ENCODE results near the gene BABAM2. TPM values are rescaled to one million over a fixed set of nuclear protein-coding genes. Genes with fewer than 3 reads are reported as not detected.

The BABAM2 gene
- total and polyA plus RNA-seq, 2 donors, result 17.4 to 34.8 TPM

DNA sequence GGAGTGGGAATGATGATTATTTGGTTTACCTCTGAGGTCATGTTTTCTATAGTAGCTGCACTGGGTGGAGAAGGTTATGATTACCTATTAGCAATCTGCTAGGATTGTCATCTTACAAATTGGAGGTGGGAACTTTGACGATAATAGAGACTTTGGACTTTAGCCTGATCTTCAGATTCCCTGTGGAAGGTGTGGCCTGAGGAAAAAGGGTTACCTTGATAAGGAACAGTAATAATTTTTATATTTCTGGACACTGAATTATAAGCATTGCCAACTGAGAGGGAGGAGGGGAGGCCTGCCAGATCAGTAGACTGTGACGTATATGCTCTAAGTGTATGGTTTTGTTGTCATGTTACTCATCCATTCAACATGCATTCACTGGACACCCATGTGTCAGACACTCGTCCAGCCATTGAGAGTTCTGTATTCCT, 318.7 kb downstream of the BABAM2 start:
- H3K27ac ChIP-seq (ENCODE audit: low read depth in 1 of 2, low read length in 1 of 2), result no peak overlapping the region
- no peak for DNase-seq (ENCODE audit: low read depth in 6 of 9, low spot score in 9 of 9)

DNA sequence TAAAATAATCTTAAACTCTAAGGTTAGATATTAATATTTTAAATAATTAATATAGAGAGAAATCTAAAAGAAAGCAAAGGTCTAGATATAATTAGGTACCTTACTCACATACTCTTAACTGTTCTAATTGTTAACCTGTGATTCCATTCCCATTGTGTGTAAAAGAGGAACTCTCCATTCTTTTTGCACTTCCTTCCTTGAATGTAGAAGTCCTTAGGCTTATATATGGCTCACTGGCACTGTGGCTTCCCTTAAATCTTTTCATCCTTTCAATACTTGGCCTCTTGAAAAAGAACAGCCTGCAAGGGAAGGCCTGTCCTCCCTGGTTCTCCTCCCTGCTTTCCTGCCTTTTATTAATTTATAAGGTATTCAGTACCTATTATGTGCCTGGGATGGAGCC, 319.3 kb downstream of the BABAM2 start:
- Histone ChIP-seq H3K4me3 (ENCODE audit: low read length in 2 of 2) (no peak overlapping the region), H3K27me3 (ENCODE audit: control insufficient read depth in 2 of 2, insufficient read depth in 1 of 2, low read length in 1 of 2) (no peaks in the 10 kb centered on the region), H3K27ac (ENCODE audit: low read depth in 1 of 2, low read length in 1 of 2) (no peak overlapping the region), H3K9me3 (ENCODE audit: control insufficient read depth in 2 of 2, insufficient read depth in 1 of 2, low read length in 1 of 2) (no peaks in the 10 kb centered on the region), H3K36me3 (ENCODE audit: control insufficient read depth in 2 of 2, insufficient read depth in 2 of 2, low read length in 1 of 2) (no peaks in the 10 kb centered on the region), H3K4me1 (ENCODE audit: control insufficient read depth in 2 of 2, insufficient read depth in 2 of 2, low read length in 2 of 2) (no peaks in the 10 kb centered on the region)
- DNase-seq (ENCODE audit: low read depth in 6 of 9, low spot score in 9 of 9), result no peak

More for the DNA sequence above, 318.7 kb downstream of the BABAM2 start:
- WGBS, result 98% methylated on average over 3 of the region's 3 CpGs
- H3K36me3 ChIP-seq (ENCODE audit: control insufficient read depth in 2 of 2, insufficient read depth in 2 of 2, low read length in 1 of 2), result no peaks in the 10 kb centered on the region
- H3K9me3 ChIP-seq (ENCODE audit: control insufficient read depth in 2 of 2, insufficient read depth in 1 of 2, low read length in 1 of 2), result no peaks in the 10 kb centered on the region
- H3K4me1 ChIP-seq (ENCODE audit: control insufficient read depth in 2 of 2, insufficient read depth in 2 of 2, low read length in 2 of 2), result no peaks in the 10 kb centered on the region
- H3K4me3 ChIP-seq (ENCODE audit: low read length in 2 of 2), result no peak overlapping the region
- H3K27me3 ChIP-seq (ENCODE audit: control insufficient read depth in 2 of 2, insufficient read depth in 1 of 2, low read length in 1 of 2), result no peaks in the 10 kb centered on the region

DNA sequence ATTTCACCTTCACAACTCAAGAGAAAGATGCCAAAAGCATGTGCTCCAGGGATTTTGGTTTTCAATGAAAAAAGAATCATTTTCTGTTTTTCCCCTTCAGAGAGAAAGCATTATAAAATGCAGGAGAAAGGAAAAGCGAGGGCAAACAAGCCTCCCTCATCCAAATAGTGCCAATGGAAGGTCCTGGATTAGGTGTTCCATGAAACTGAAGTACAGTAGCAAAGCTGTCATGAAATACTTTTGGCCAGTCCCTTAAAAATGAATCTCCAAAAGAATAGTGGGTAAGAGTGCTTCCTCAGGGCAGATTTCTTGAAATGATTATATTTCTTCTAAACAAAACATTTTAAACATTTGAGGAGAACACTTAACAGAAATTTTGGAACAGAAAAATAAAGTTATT, 320.0 kb downstream of the BABAM2 start:
- H3K27ac ChIP-seq (ENCODE audit: low read depth in 1 of 2, low read length in 1 of 2), result no peak overlapping the region
- H3K4me1 ChIP-seq (ENCODE audit: control insufficient read depth in 2 of 2, insufficient read depth in 2 of 2, low read length in 2 of 2), result no peaks in the 10 kb centered on the region
- no peaks in the 10 kb centered on the region for H3K36me3 ChIP-seq (ENCODE audit: control insufficient read depth in 2 of 2, insufficient read depth in 2 of 2, low read length in 1 of 2)
- no peaks in the 10 kb centered on the region for H3K27me3 ChIP-seq (ENCODE audit: control insufficient read depth in 2 of 2, insufficient read depth in 1 of 2, low read length in 1 of 2)
- H3K4me3 ChIP-seq (ENCODE audit: low read length in 2 of 2), result no peak overlapping the region
- H3K9me3 ChIP-seq (ENCODE audit: control insufficient read depth in 2 of 2, insufficient read depth in 1 of 2, low read length in 1 of 2), result no peaks in the 10 kb centered on the region
- DNase-seq (ENCODE audit: low read depth in 6 of 9, low spot score in 9 of 9), result no peak
- WGBS, result 100% methylated on average over 1 of the region's 1 CpG

DNA sequence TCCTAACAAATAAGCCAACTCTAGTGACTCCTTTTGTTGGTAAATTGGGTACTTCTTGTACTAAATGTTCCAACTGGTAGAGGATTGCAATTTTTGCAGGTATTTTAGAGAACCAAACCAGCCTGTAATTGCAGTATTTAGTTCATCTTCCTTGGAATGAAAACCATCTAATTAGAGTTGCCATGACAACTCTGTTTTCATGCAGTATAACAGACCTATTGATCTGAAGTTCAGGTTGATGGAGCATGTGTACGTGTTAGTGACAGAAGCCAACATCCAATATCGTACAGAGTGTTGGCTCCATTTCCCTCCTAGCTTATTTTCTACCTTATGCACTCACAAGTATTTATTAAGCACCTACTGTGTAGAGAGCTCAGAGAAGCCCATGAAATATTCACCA, 325.8 kb downstream of the BABAM2 start:
- no peak for DNase-seq (ENCODE audit: low read depth in 6 of 9, low spot score in 9 of 9)
- peaks cover 5 to 16% of the 10 kb centered on the region in 2 donors for H3K4me1 ChIP-seq (ENCODE audit: control insufficient read depth in 2 of 2, insufficient read depth in 2 of 2, low read length in 2 of 2)
- WGBS, result 97% methylated on average over 2 of the region's 2 CpGs

DNA sequence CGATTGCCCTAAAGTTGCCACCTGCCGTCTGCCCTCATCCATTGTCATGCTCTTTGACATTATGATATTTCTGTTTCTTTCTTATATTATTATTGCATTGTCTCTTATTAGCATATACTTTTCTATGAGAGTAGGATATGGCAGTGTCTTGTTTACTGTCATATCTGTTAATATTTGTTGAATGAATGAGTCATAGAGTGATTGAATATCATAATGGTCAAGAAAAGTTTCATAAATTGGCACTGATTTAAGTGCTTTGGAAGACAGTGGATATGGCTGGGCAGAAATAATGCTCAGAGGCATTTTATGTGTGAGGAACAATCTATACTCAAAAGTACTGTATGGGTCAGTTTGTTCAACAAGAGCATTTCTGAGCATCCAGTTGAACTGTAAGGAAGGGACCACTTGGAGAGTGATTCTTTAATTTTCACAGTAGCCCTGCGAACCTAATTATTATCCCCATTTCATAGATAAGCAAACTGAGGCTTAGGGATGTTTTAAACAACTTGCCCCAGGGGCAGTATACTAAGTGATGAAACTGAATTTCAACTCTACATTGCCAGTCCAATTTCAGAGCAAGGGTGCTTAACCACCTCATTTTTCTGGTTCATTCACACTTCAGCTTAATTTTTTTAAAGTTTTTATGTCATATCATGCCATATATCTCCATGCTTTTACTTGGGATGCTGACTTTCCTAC, 326.7 kb downstream of the BABAM2 start:
- WGBS, result 96% methylated on average over 3 of the region's 3 CpGs
- Histone ChIP-seq H3K4me3 (ENCODE audit: low read length in 2 of 2) (no peak overlapping the region), H3K9me3 (ENCODE audit: control insufficient read depth in 2 of 2, insufficient read depth in 1 of 2, low read length in 1 of 2) (no peaks in the 10 kb centered on the region), H3K27ac (ENCODE audit: low read depth in 1 of 2, low read length in 1 of 2) (no peak overlapping the region), H3K4me1 (ENCODE audit: control insufficient read depth in 2 of 2, insufficient read depth in 2 of 2, low read length in 2 of 2) (peaks cover 5 to 16% of the 10 kb centered on the region in 2 donors), H3K36me3 (ENCODE audit: control insufficient read depth in 2 of 2, insufficient read depth in 2 of 2, low read length in 1 of 2) (no peaks in the 10 kb centered on the region), H3K27me3 (ENCODE audit: control insufficient read depth in 2 of 2, insufficient read depth in 1 of 2, low read length in 1 of 2) (no peaks in the 10 kb centered on the region)
- no peak for DNase-seq (ENCODE audit: low read depth in 6 of 9, low spot score in 9 of 9)

More for the DNA sequence above, 325.8 kb downstream of the BABAM2 start:
- Histone ChIP-seq H3K4me3 (ENCODE audit: low read length in 2 of 2) (no peak overlapping the region), H3K27me3 (ENCODE audit: control insufficient read depth in 2 of 2, insufficient read depth in 1 of 2, low read length in 1 of 2) (no peaks in the 10 kb centered on the region), H3K27ac (ENCODE audit: low read depth in 1 of 2, low read length in 1 of 2) (no peak overlapping the region), H3K36me3 (ENCODE audit: control insufficient read depth in 2 of 2, insufficient read depth in 2 of 2, low read length in 1 of 2) (no peaks in the 10 kb centered on the region), H3K9me3 (ENCODE audit: control insufficient read depth in 2 of 2, insufficient read depth in 1 of 2, low read length in 1 of 2) (no peaks in the 10 kb centered on the region)

DNA sequence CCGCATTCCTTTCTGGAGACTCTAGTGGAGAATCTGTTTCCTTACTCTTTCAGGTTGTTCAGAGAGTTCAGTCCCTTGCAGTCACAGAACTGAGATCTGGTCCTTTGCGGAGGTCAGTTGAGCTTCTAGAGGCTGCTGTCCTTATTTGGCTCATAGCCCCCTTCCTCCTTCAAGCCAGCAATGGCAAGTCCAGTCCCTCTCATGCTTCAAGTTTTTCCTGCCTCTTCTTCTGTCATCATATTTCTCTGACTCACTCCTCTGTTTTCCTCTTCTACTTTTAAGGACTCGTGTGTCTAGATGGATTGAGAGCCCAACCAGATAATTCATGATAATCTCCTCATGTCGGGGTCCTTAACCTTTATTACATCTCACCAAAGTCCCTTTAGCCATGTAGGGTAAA, 328.6 kb downstream of the BABAM2 start:
- H3K27ac ChIP-seq (ENCODE audit: low read depth in 1 of 2, low read length in 1 of 2), result peak overlapping the region in 1 of 2 donors; percentile 60
- no peak for DNase-seq (ENCODE audit: low read depth in 6 of 9, low spot score in 9 of 9)
- 96% methylated on average over 4 of the region's 4 CpGs for WGBS

DNA sequence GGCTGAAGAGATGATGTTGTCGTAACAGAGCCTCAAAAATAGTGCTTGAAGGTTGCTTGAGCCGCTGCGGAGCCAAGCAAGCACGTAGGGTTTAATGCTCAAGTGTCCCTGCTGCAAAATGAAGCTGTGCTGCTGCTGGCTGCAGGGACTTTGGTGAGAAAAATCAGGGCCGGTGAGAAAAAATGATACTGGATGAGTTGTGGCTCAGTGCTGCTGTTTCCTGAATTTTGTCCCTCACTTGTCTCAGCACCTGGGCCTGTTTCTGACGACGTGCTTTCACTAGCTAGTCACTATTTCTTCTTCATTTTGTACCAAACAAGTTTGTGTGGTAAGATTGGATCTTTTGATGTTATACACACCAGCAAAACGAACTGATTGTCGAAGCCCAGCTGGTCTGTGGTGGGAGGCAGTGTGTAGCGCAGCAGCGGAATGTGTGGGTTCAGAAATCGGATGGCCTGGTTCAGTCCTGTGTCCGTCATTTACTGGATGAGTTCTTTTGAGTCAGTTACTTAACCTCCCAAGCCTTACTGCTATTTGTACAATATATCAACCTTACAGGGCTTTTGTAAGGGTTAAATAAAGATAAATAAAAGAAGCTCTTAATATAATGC, 329.3 kb downstream of the BABAM2 start:
- no peaks in the 10 kb centered on the region for H3K27me3 ChIP-seq (ENCODE audit: control insufficient read depth in 2 of 2, insufficient read depth in 1 of 2, low read length in 1 of 2)
- no peak overlapping the region for H3K4me3 ChIP-seq (ENCODE audit: low read length in 2 of 2)
- WGBS, result 37% methylated on average over 13 of the region's 13 CpGs
- H3K9me3 ChIP-seq (ENCODE audit: control insufficient read depth in 2 of 2, insufficient read depth in 1 of 2, low read length in 1 of 2), result no peaks in the 10 kb centered on the region
- peak overlapping the region in 1 of 2 donors; percentile 60 for H3K27ac ChIP-seq (ENCODE audit: low read depth in 1 of 2, low read length in 1 of 2)
- H3K4me1 ChIP-seq (ENCODE audit: control insufficient read depth in 2 of 2, insufficient read depth in 2 of 2, low read length in 2 of 2), result peaks cover 8 to 29% of the 10 kb centered on the region in 2 donors
- no peaks in the 10 kb centered on the region for H3K36me3 ChIP-seq (ENCODE audit: control insufficient read depth in 2 of 2, insufficient read depth in 2 of 2, low read length in 1 of 2)
- peak in 3 of 9 donors; percentile 15 to 60 (median 36) for DNase-seq (ENCODE audit: low read depth in 6 of 9, low spot score in 9 of 9)

More for the DNA sequence above, 328.6 kb downstream of the BABAM2 start:
- Histone ChIP-seq H3K4me3 (ENCODE audit: low read length in 2 of 2) (no peak overlapping the region), H3K27me3 (ENCODE audit: control insufficient read depth in 2 of 2, insufficient read depth in 1 of 2, low read length in 1 of 2) (no peaks in the 10 kb centered on the region), H3K9me3 (ENCODE audit: control insufficient read depth in 2 of 2, insufficient read depth in 1 of 2, low read length in 1 of 2) (no peaks in the 10 kb centered on the region), H3K4me1 (ENCODE audit: control insufficient read depth in 2 of 2, insufficient read depth in 2 of 2, low read length in 2 of 2) (peaks cover 5 to 23% of the 10 kb centered on the region in 2 donors), H3K36me3 (ENCODE audit: control insufficient read depth in 2 of 2, insufficient read depth in 2 of 2, low read length in 1 of 2) (no peaks in the 10 kb centered on the region)

DNA sequence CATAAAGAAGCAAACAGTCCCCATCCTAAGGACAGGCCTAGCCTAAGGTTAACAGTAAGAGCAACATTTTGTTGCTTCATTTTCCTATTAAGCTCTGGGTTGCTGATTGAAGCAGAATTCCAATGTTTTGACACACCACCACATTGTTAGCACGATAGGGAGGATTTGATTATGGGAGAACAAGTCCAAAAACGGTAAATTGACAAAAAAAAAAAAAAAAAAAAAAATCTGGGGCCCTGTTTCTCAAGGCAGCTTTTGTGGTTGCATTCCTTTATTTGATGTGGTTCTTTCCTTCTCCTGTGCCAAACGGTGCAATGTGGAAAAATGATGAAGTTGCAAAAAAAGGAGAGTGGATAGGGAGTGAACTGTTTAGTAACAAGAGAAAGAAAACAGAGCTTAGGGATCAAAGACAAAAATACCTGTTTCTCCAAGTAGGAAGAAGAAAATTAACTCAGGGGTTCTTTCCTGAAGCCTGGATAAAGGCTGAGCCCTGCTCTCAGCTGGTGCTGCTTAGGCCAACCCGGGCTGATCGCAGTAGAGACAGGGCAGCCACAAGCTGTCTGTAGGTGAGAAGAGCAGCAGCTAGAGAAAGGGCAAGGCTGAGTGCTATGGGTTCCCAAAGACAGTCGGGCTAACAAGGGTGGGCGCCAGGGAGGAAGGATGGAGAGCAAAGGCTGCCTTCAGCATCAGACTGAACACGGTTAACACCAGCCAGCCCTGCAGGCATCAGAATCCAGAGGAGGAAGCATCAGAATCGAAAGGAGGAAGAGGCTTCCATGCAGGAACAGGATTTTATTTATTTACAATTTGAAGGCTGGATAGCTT, 334.3 kb downstream of the BABAM2 start:
- Histone ChIP-seq H3K36me3 (ENCODE audit: control insufficient read depth in 2 of 2, insufficient read depth in 2 of 2, low read length in 1 of 2) (no peaks in the 10 kb centered on the region), H3K27me3 (ENCODE audit: control insufficient read depth in 2 of 2, insufficient read depth in 1 of 2, low read length in 1 of 2) (no peaks in the 10 kb centered on the region), H3K9me3 (ENCODE audit: control insufficient read depth in 2 of 2, insufficient read depth in 1 of 2, low read length in 1 of 2) (no peaks in the 10 kb centered on the region), H3K27ac (ENCODE audit: low read depth in 1 of 2, low read length in 1 of 2) (no peak overlapping the region), H3K4me1 (ENCODE audit: control insufficient read depth in 2 of 2, insufficient read depth in 2 of 2, low read length in 2 of 2) (peaks cover 4 to 22% of the 10 kb centered on the region in 2 donors), H3K4me3 (ENCODE audit: low read length in 2 of 2) (no peak overlapping the region)
- WGBS, result 53% methylated on average over 9 of the region's 9 CpGs
- DNase-seq (ENCODE audit: low read depth in 6 of 9, low spot score in 9 of 9), result peak in 1 of 9 donors; percentile 36
